ENCODE results near the gene NID2. TPM values are rescaled to one million over a fixed set of nuclear protein-coding genes. Genes with fewer than 3 reads are reported as not detected.
A peak's percentile ranks its signal among the peaks of the same experiment; 100 is the strongest.

Gene NID2
- total RNA-seq, 2 donors from 2014 or later = 18.8 to 28.7 TPM

GRCh38 chr14:52025310-52025709 is 43.5 kb downstream of the NID2 start:
- no peak overlapping the region for H3K9ac ChIP-seq (ENCODE audit: low read depth in 2 of 2, low read length in 2 of 2)
- TF ChIP-seq CTCF (IDR thresholded peaks at IDR 0.05) = no peak
- no peak overlapping the region for H3K27ac ChIP-seq
- no peaks in the 10 kb centered on the region for H3K9me3 ChIP-seq
- DNase-seq = no peak
- no peaks in the 10 kb centered on the region for H3K27me3 ChIP-seq
- intact Hi-C loops (cut with DNase I) = no loop called here
- H3K36me3 ChIP-seq = no peaks in the 10 kb centered on the region
- H3K4me1 ChIP-seq = no peaks in the 10 kb centered on the region
- no peak overlapping the region for H3K4me3 ChIP-seq

DNA sequence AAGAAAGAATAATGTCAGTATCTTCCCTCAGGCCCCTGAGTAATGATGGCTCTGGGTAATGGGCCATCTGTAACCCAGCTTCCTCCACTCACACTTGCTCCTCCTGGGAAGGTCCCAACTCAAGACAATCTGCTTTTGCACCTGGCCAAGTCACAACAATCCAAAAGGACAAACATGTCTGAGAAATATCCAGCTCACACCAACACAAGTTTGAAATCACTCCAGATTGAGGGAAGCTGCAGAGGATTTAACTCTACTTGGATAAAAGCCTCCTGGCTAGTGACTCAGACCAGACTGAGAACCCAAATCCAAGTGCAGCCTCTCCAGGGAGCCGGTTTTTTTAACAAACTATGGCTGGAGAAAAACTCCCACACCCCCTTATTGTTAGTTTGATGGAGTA is 45.3 kb downstream of the NID2 start:
- Histone ChIP-seq H3K9ac (ENCODE audit: low read depth in 2 of 2, low read length in 2 of 2) (no peak overlapping the region), H3K27ac (no peak overlapping the region), H3K27me3 (no peaks in the 10 kb centered on the region), H3K4me3 (no peak overlapping the region), H3K4me1 (peaks cover 3% of the 10 kb centered on the region), H3K9me3 (no peaks in the 10 kb centered on the region), H3K36me3 (no peaks in the 10 kb centered on the region)
- intact Hi-C loops (cut with DNase I) = no loop called here
- TF ChIP-seq CTCF (IDR thresholded peaks at IDR 0.05) = no peak
- no peak for DNase-seq

- no peak for TF ChIP-seq CTCF (IDR thresholded peaks at IDR 0.05)
- no peak overlapping the region for H3K27ac ChIP-seq
- no peaks in the 10 kb centered on the region for H3K27me3 ChIP-seq
- peaks cover 3% of the 10 kb centered on the region for H3K4me1 ChIP-seq
- no peaks in the 10 kb centered on the region for H3K9me3 ChIP-seq
- no peaks in the 10 kb centered on the region for H3K36me3 ChIP-seq
- no peak overlapping the region for H3K9ac ChIP-seq (ENCODE audit: low read depth in 2 of 2, low read length in 2 of 2)
- no peak for DNase-seq
- intact Hi-C loops (cut with DNase I) = no loop called here
- H3K4me3 ChIP-seq = no peak overlapping the region
These were observed 46.8 kb downstream of the NID2 start for GRCh38 chr14:52021957-52022600.

DNA sequence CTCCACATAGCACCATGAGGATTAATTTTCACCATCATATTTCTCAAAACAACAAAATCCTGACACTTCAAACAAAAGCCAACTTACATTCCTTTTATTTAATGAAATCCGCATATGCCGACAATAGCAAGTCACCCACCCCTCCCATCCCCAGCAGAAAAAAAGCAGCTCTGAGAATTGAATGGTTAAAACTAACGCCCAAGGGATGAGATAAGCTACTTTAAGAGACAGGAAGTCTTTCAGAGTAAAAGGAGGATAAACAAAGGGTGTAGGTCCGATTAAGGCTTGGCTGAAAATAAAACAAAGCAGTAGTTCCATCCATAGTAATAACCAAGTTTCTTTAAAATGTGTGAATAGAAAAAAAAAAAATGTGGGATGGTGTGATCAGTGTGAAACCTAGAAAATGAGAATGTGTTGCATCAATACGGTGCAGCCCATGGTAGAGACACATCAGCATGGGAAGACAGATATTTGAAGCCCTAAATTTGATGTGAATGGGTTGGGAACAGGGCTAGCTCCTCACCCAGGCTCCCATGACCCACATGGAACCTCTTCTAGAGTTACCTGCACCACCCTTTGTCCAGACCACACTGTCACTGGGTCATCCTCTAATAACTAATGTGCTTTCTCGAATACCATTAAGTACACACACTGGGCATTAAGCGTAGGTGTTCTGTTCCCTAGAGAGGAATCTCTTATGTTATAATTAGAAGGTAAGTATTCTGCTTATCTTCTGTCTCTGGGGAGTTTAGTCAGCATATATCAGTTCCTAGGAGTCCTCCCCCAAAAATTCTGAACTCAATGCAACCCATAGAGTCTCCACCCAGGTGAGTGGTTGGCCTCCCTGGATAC is 47.8 kb downstream of the NID2 start:
- no peak for TF ChIP-seq CTCF (IDR thresholded peaks at IDR 0.05)
- no peaks in the 10 kb centered on the region for H3K27me3 ChIP-seq
- peak overlapping the region; percentile 45 for H3K27ac ChIP-seq
- peak; percentile 56 for DNase-seq
- no peaks in the 10 kb centered on the region for H3K36me3 ChIP-seq
- peak overlapping the region in 1 of 2 donors; percentile 22 for H3K9ac ChIP-seq (ENCODE audit: low read depth in 2 of 2, low read length in 2 of 2)
- intact Hi-C loops (cut with DNase I) = no loop called here
- no peak overlapping the region for H3K4me3 ChIP-seq
- no peaks in the 10 kb centered on the region for H3K9me3 ChIP-seq
- H3K4me1 ChIP-seq = peaks cover 3% of the 10 kb centered on the region

GRCh38 chr14:52020161-52020714 is 48.6 kb downstream of the NID2 start:
- no peaks in the 10 kb centered on the region for H3K9me3 ChIP-seq
- H3K27me3 ChIP-seq = no peaks in the 10 kb centered on the region
- intact Hi-C loops (cut with DNase I) = no loop called here
- peak overlapping the region; percentile 45 for H3K27ac ChIP-seq
- no peaks in the 10 kb centered on the region for H3K36me3 ChIP-seq
- no peak for DNase-seq
- H3K4me1 ChIP-seq = peaks cover 3% of the 10 kb centered on the region
- TF ChIP-seq CTCF (IDR thresholded peaks at IDR 0.05) = no peak
- H3K4me3 ChIP-seq = no peak overlapping the region
- H3K9ac ChIP-seq (ENCODE audit: low read depth in 2 of 2, low read length in 2 of 2) = peak overlapping the region in 1 of 2 donors; percentile 71
